Measurements from ENCODE around the gene TGFB1I1. TPM values are rescaled to one million over a fixed set of nuclear protein-coding genes. Genes with fewer than 3 reads are reported as not detected.

TGFB1I1 gene
- total and polyA plus RNA-seq, 7 donors: 4.5 to 11.5 (median 8.3) TPM

DNA sequence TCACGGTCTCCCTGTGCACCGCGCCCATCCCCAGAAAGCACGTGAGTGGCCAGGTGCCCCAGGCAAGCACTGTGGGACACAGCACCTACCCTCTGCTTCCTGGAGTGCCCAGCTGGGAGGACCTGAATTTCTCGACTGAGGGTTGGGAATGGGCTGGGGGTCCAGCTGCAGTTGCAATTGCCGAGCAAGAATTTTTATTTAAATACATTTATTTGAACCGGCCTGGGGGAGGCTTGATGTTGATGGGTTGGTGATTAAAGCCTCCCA is 17.3 kb downstream of the TGFB1I1 start:
- ATAC-seq: peak in 2 of 4 donors; percentile 18 to 26
- peaks cover 10 to 34% of the 10 kb centered on the region in 2 donors for H3K36me3 ChIP-seq (ENCODE audit: insufficient read depth in 1 of 2, low read depth in 1 of 2)
- no peak overlapping the region for H3K4me3 ChIP-seq
- H3K27me3 ChIP-seq (ENCODE audit: insufficient read depth in 3 of 3, low read length in 2 of 3): peaks cover 0 to 43% (median 21%) of the 10 kb centered on the region in 3 donors
- intact Hi-C loops (cut with DNase I): no loop called here
- TF ChIP-seq, protein P1, sequence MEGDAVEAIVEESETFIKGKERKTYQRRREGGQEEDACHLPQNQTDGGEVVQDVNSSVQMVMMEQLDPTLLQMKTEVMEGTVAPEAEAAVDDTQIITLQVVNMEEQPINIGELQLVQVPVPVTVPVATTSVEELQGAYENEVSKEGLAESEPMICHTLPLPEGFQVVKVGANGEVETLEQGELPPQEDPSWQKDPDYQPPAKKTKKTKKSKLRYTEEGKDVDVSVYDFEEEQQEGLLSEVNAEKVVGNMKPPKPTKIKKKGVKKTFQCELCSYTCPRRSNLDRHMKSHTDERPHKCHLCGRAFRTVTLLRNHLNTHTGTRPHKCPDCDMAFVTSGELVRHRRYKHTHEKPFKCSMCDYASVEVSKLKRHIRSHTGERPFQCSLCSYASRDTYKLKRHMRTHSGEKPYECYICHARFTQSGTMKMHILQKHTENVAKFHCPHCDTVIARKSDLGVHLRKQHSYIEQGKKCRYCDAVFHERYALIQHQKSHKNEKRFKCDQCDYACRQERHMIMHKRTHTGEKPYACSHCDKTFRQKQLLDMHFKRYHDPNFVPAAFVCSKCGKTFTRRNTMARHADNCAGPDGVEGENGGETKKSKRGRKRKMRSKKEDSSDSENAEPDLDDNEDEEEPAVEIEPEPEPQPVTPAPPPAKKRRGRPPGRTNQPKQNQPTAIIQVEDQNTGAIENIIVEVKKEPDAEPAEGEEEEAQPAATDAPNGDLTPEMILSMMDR (IDR thresholded peaks at IDR 0.05): no peak
- no peaks in the 10 kb centered on the region for H3K9me3 ChIP-seq
- no peak for DNase-seq
- 73 to 90% (median 77%) methylated on average over 7 of the region's 7 CpGs for WGBS, 3 donors
- H3K4me1 ChIP-seq: peaks cover 20% of the 10 kb centered on the region
- no peak overlapping the region for H3K27ac ChIP-seq

DNA sequence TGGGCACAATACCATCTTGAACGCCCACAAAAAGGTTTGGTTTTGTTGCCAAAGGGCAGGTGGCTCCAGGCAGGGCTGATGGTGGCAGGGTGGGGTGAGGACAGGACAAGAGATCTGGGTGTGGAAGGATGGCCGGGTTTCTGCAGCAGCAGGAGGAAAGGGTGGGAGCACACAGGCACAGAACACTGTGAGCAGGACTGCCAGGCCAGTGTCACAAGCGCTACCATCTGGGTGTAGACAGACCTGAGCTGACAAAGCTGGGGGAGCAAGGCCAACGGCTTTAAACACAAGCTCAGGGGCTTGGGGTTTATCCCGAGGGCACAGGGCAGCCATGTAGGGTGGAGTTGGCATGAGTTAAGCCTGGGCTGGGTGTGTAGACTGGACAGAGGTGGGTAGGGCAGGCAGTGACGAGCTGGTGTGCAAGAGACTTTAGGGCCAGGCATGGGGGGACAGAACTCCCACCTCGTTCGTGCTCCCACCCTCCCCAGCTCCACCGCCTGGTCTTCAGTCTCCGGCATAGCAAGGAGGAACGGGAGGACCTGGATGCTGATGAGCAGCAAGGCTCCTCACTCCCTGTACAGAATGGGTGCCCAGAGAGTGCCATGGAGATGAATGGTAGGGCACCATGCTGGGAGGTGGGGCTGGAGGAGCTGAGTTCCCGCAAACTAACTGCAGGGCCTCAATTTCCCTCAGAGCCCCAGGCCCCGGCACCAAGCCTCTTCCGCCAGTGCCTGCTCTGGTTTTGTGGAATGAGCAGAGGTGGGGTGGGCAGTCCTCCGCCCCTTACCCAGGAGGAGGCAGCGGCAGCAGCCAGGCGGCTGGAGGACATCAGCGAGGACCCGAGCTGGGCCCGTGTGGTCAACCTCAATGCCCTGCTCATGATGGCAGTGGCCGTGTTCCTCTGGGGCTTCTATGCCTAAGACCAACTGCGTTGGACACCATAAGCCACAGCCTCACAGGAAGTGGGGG is 17.9 kb downstream of the TGFB1I1 start:
- peaks cover 0 to 39% (median 18%) of the 10 kb centered on the region in 3 donors for H3K27me3 ChIP-seq (ENCODE audit: insufficient read depth in 3 of 3, low read length in 2 of 3)
- no peaks in the 10 kb centered on the region for H3K9me3 ChIP-seq
- intact Hi-C loops (cut with DNase I): no loop called here
- TF ChIP-seq, protein P1 (IDR thresholded peaks at IDR 0.05): no peak
- peaks cover 20% of the 10 kb centered on the region for H3K4me1 ChIP-seq
- ATAC-seq (no peak), DNase-seq (no peak)
- WGBS, 3 donors: 84 to 89% (median 87%) methylated on average over 22 of the region's 22 CpGs
- peaks cover 10 to 41% of the 10 kb centered on the region in 2 donors for H3K36me3 ChIP-seq (ENCODE audit: insufficient read depth in 1 of 2, low read depth in 1 of 2)
- H3K4me3 ChIP-seq: no peak overlapping the region
- no peak overlapping the region for H3K27ac ChIP-seq

GRCh38 chr16:31491778-31492418 is 19.9 kb downstream of the TGFB1I1 start:
- Histone ChIP-seq H3K9me3 (no peaks in the 10 kb centered on the region), H3K27me3 (ENCODE audit: insufficient read depth in 3 of 3, low read length in 2 of 3) (peaks cover 0 to 21% (median 13%) of the 10 kb centered on the region in 3 donors), H3K36me3 (ENCODE audit: insufficient read depth in 1 of 2, low read depth in 1 of 2) (peaks cover 19 to 61% of the 10 kb centered on the region in 2 donors), H3K4me3 (no peak overlapping the region), H3K27ac (no peak overlapping the region), H3K4me1 (peaks cover 20% of the 10 kb centered on the region)
- intact Hi-C loops (cut with DNase I): no loop called here
- ATAC-seq (no peak), DNase-seq (no peak)
- TF ChIP-seq, protein P1 (IDR thresholded peaks at IDR 0.05): no peak
- 92 to 96% (median 95%) methylated on average over 8 of the region's 8 CpGs for WGBS, 3 donors

- TF ChIP-seq, protein P1 (IDR thresholded peaks at IDR 0.05): no peak
- Histone ChIP-seq H3K27me3 (ENCODE audit: insufficient read depth in 3 of 3, low read length in 2 of 3) (peaks cover 0 to 4% (median 3%) of the 10 kb centered on the region in 3 donors), H3K36me3 (ENCODE audit: insufficient read depth in 1 of 2, low read depth in 1 of 2) (peaks cover 21 to 78% of the 10 kb centered on the region in 2 donors), H3K9me3 (no peaks in the 10 kb centered on the region), H3K4me1 (peaks cover 5% of the 10 kb centered on the region), H3K27ac (no peak overlapping the region), H3K4me3 (no peak overlapping the region)
- DNase-seq (no peak), ATAC-seq (no peak)
- 91 to 95% (median 93%) methylated on average over 18 of the region's 18 CpGs for WGBS, 3 donors
- intact Hi-C loops (cut with DNase I): no loop called here
Observed at GRCh38 chr16:31493506-31494125, 21.7 kb downstream of the TGFB1I1 start.

Data from psoas muscle (tissue), 8 donors.